SK-N-SH treated with all-trans-retinoic acid at 6 μM for 48 hours (cell line): ENCODE data around the gene SLC38A10.

ENCODE experiments used
- ARNTL ChIP-seq: fragments of 450-650 bp; formaldehyde crosslinking; IDR thresholded peaks from 2 replicates; pipeline ENCODE4 v1.5.0; 2020; ENCODE audit warnings: low read depth, mild to moderate bottlenecking, moderate library complexity, borderline replicate concordance
- RARB ChIP-seq: fragments of 250-450 bp; sonication (Bioruptor Pico); IDR thresholded peaks from 2 replicates; pipeline ENCODE4 v1.8.0; 2021; ENCODE audit warnings: mild to moderate bottlenecking, moderate library complexity
- ZC3H10 ChIP-seq: fragments of 250-450 bp; sonication (Bioruptor Pico); IDR thresholded peaks from 2 replicates; pipeline ENCODE4 v1.5.1; 2021; ENCODE audit warnings: mild to moderate bottlenecking, moderate library complexity
- ZNF70 ChIP-seq: fragments of 450-650 bp; formaldehyde crosslinking; IDR thresholded peaks from 2 replicates; pipeline ENCODE4 v1.5.0; 2020; ENCODE audit warnings: mild to moderate bottlenecking, moderate library complexity
- TF ChIP-seq, protein P1 (sequence below): fragments of 250-450 bp; sonication (Bioruptor Pico); IDR thresholded peaks from 2 replicates; pipeline ENCODE4 v1.5.0; 2020; ENCODE audit warnings: mild to moderate bottlenecking, moderate library complexity

DNA sequence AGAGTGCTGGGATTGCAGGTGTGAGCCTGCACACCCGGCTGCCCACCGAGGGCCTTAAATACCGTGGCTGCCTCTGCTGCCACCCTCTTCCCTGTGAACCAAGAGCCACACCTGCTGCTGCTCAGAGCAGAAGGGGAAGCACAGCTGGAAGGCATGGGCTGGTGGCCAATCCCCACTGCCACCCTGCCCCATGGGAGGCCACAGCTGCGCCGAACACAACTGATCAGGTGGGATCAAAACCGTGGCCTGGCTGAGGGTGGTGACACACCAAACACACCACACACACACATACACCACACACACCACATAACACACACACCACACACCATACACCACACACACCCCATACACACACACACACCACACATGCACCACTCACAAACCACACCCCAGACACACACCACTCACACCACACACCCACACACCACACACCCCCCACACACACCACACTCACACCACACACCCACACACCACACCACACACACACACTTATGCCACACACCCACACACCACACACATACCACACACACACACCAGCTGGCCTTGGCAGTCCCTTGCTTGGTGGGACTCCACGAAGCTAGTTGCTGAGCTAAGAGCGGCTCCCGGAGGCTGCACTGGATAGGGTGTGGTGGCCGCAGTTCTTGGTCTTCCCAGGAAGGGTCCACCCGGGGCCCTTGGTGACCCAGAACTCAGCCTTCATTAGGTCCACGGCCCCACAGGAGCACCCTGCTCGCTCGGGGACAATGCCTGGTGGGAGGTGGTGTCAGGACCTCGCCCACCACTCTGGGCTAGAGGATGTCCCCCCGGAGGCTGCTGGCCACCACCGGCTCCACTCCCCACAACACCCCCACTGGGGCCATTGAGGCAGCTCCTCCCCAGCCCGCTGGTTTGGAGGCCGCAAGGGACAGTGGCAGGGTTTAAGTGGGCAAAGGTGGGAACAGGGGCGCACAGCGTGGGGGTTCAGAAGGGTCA lies 87.2 kb downstream of the SLC38A10 start:
- no peak for TF ChIP-seq ZC3H10 (CRISPR knock-in tag)
- TF ChIP-seq RARB (CRISPR knock-in tag) = no peak
- no peak for TF ChIP-seq ZNF70 (CRISPR knock-in tag)
- TF ChIP-seq, protein P1, sequence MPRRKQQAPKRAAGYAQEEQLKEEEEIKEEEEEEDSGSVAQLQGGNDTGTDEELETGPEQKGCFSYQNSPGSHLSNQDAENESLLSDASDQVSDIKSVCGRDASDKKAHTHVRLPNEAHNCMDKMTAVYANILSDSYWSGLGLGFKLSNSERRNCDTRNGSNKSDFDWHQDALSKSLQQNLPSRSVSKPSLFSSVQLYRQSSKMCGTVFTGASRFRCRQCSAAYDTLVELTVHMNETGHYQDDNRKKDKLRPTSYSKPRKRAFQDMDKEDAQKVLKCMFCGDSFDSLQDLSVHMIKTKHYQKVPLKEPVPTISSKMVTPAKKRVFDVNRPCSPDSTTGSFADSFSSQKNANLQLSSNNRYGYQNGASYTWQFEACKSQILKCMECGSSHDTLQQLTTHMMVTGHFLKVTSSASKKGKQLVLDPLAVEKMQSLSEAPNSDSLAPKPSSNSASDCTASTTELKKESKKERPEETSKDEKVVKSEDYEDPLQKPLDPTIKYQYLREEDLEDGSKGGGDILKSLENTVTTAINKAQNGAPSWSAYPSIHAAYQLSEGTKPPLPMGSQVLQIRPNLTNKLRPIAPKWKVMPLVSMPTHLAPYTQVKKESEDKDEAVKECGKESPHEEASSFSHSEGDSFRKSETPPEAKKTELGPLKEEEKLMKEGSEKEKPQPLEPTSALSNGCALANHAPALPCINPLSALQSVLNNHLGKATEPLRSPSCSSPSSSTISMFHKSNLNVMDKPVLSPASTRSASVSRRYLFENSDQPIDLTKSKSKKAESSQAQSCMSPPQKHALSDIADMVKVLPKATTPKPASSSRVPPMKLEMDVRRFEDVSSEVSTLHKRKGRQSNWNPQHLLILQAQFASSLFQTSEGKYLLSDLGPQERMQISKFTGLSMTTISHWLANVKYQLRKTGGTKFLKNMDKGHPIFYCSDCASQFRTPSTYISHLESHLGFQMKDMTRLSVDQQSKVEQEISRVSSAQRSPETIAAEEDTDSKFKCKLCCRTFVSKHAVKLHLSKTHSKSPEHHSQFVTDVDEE (CRISPR knock-in tag) = no peak
- no peak for TF ChIP-seq ARNTL (CRISPR knock-in tag)
